ENCODE results near the gene THSD4.

DNA sequence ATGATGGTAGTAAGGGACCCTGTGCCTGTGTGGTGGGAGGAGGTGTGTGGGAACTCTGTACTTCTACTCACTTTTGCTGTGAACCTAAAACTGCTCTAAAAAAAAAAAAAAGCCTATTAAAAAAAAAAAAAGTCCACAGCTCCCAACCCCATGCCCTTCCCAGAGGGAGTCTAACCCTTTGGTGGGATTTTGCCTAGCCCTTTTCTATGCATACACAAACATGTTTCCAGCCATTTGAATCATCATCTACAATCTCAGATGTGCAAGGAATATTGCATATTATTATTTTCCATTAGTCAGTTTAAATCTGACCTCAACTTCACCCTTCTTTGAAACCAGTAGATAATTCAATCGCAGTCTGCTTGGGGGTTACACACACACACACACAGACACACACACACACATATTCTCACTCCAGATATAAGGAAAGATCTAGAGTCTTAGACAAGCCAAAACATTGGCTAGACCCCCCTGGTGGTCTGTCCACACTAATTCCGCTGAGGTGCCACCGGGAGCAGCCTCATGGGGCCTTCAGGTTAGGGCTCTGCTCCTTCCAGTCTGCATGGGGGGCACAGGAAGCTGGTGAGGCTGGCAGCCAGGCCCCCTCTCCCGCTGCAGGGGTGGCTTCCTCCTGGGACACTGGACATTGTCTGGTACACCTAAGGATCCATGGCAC, 619.6 kb downstream of the THSD4 start:
- TF ChIP-seq, protein P1, sequence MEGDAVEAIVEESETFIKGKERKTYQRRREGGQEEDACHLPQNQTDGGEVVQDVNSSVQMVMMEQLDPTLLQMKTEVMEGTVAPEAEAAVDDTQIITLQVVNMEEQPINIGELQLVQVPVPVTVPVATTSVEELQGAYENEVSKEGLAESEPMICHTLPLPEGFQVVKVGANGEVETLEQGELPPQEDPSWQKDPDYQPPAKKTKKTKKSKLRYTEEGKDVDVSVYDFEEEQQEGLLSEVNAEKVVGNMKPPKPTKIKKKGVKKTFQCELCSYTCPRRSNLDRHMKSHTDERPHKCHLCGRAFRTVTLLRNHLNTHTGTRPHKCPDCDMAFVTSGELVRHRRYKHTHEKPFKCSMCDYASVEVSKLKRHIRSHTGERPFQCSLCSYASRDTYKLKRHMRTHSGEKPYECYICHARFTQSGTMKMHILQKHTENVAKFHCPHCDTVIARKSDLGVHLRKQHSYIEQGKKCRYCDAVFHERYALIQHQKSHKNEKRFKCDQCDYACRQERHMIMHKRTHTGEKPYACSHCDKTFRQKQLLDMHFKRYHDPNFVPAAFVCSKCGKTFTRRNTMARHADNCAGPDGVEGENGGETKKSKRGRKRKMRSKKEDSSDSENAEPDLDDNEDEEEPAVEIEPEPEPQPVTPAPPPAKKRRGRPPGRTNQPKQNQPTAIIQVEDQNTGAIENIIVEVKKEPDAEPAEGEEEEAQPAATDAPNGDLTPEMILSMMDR (IDR thresholded peaks at IDR 0.05), result no peak
- TF ChIP-seq POLR2A (IDR thresholded peaks at IDR 0.05), result no peak

Measured in thyroid gland (tissue), 4 donors.